Measurements from ENCODE around the gene KCND3. TPM values are rescaled to one million over a fixed set of nuclear protein-coding genes. Genes with fewer than 3 reads are reported as not detected.

Gene KCND3
- total and polyA plus RNA-seq, 2 of the 4 experiments (the other 2 are of a cell fraction): under 0.01 to 0.03 TPM

DNA sequence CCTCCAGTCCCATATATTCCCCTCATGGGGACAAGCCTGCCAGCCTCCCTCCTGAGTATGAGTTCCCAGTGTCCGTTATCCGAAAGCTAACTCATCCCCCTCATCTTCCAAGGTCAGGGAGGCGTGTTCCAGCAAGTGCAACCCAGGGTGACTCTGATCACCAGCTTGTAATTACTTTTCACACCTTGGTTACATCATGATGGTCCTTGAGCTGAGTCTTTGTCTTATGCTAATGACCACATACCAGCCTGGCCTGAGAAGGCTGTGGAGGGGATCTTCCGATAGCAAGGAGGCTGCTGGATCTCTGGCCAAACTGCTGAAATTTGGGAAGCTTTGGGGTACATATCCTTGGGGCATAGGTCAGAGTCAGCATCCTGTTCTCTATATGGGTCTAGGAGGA is 134.2 kb downstream of the KCND3 start:
- ChIA-PET POLR2A (ENCODE audit: unreplicated experiment) (no interaction called here), CTCF (no interaction called here)
- H3K56ac ChIP-seq (ENCODE audit: extremely low read depth, insufficient read depth, low read length): no peak overlapping the region
- no peak overlapping the region for H3K23ac ChIP-seq (ENCODE audit: low read depth, low read length)
- H4K5ac ChIP-seq (ENCODE audit: low read depth, low read length): no peak overlapping the region
- no peak overlapping the region for H3K4me3 ChIP-seq (ENCODE audit: insufficient read depth, low read depth, low read length)
- no peak overlapping the region for H3K9ac ChIP-seq (ENCODE audit: low read depth, low read length)
- H4K8ac ChIP-seq (ENCODE audit: low read depth in 2 of 2, low read length in 2 of 2): no peak overlapping the region
- peaks cover 35% of the 10 kb centered on the region for H3K27me3 ChIP-seq (ENCODE audit: control insufficient read depth, insufficient read depth, low read length)
- no peaks in the 10 kb centered on the region for H4K20me1 ChIP-seq (ENCODE audit: insufficient read depth, low read length)
- H3K18ac ChIP-seq (ENCODE audit: low read depth, low read length): no peak overlapping the region
- H3K14ac ChIP-seq (replicated peaks; ENCODE audit: low read depth, low read length): no peak overlapping the region
- no peaks in the 10 kb centered on the region for H3K9me1 ChIP-seq (ENCODE audit: insufficient read depth, low read length)
- no peak overlapping the region for H2BK5ac ChIP-seq (ENCODE audit: low read depth, low read length, poor library complexity, severe bottlenecking)
- H3K4me2 ChIP-seq (ENCODE audit: low read depth, low read length): no peak overlapping the region
- H3K27ac ChIP-seq (ENCODE audit: insufficient read depth, low read length): no peak overlapping the region
- dilution Hi-C loops (cut with HindIII; ENCODE audit: low sequenced_read_pairs, unreplicated experiment) (no loop called here), in situ Hi-C loops (cut with MboI; ENCODE audit: low sequenced_read_pairs) (no loop called here), intact Hi-C loops (cut with micrococcal nuclease) (no loop called here)
- H3K36me3 ChIP-seq (ENCODE audit: control insufficient read depth, insufficient read depth, low read length): no peaks in the 10 kb centered on the region
- H3K9me3 ChIP-seq (ENCODE audit: control insufficient read depth, insufficient read depth, low read length): no peaks in the 10 kb centered on the region
- H2AK5ac ChIP-seq (ENCODE audit: low read depth, low read length): no peak overlapping the region
- no TSS peak for BruUV-seq (replicated peaks)
- 40% methylated on average over 1 of the region's 4 CpGs; no CpG with 5 or more reads in 1 of the 2 experiments for WGBS, 2 experiments (ENCODE audit: extremely low coverage in 2 of 2, insufficient read length in 1 of 2)
- no peaks in the 10 kb centered on the region for H3K4me1 ChIP-seq (ENCODE audit: control insufficient read depth, insufficient read depth, low read length)
- TF ChIP-seq SMC3 (IDR thresholded peaks at IDR 0.05; ENCODE audit: low read depth, low read length) (no peak), POLR2A (IDR thresholded peaks at IDR 0.05; ENCODE audit: low read depth, low read length) (no peak), CEBPB (IDR thresholded peaks at IDR 0.05; ENCODE audit: low read depth, low read length) (no peak), MAZ (IDR thresholded peaks at IDR 0.05; ENCODE audit: borderline replicate concordance, low read depth, low read length) (no peak), CHD1 (IDR thresholded peaks at IDR 0.05; ENCODE audit: low read depth, low read length) (no peak), BHLHE40 (IDR thresholded peaks at IDR 0.05; ENCODE audit: low read depth, low read length) (no peak)
- TF ChIP-seq, protein P1, sequence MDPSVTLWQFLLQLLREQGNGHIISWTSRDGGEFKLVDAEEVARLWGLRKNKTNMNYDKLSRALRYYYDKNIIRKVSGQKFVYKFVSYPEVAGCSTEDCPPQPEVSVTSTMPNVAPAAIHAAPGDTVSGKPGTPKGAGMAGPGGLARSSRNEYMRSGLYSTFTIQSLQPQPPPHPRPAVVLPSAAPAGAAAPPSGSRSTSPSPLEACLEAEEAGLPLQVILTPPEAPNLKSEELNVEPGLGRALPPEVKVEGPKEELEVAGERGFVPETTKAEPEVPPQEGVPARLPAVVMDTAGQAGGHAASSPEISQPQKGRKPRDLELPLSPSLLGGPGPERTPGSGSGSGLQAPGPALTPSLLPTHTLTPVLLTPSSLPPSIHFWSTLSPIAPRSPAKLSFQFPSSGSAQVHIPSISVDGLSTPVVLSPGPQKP (IDR thresholded peaks at IDR 0.05; ENCODE audit: borderline replicate concordance, low read depth, low read length): no peak
- H4K91ac ChIP-seq (ENCODE audit: insufficient read depth, low read depth, low read length): no peak overlapping the region
- no peak overlapping the region for H3K4ac ChIP-seq (ENCODE audit: low read depth, low read length)
- DNase-seq: no peak
- H2BK120ac ChIP-seq (ENCODE audit: low read depth, low read length): no peak overlapping the region
- H2BK20ac ChIP-seq (ENCODE audit: low read depth, low read length): no peak overlapping the region
- ATAC-seq (ENCODE audit: low read depth): no peak
- no peak overlapping the region for H2AFZ ChIP-seq (replicated peaks; ENCODE audit: low read length, poor library complexity)
- H3K79me1 ChIP-seq (ENCODE audit: low read depth in 1 of 2, low read length in 2 of 2): no peaks in the 10 kb centered on the region
- no peak overlapping the region for H2BK15ac ChIP-seq (ENCODE audit: low read depth, low read length)
- no peak overlapping the region for H2AK9ac ChIP-seq (replicated peaks; ENCODE audit: low read depth, low read length, poor library complexity)

All from IMR-90 (cell line).